CD4-positive, alpha-beta T cell treated with Interleukin-6 at 100 ng/mL for 8 hours (primary cell): ENCODE measurements around the gene ETHE1.
"Not testable (repeated sequence)": the region's sequence is repeated elsewhere in the genome, so short reads cannot be mapped to it uniquely, and the experiment has no call there.

ENCODE experiments used
- DNase-seq: peaks from one replicate; pipeline ENCODE4 v3.0.0-alpha.2; 2020; ENCODE audit warnings: mixed read lengths, low spot score

ETHE1 gene

GRCh38 chr19:43524922-43525835, 1.8 kb downstream of the ETHE1 start:
- peak; percentile 48 for DNase-seq

- not testable (repeated sequence) for DNase-seq
Observed at GRCh38 chr19:43523696-43524095, 3.3 kb downstream of the ETHE1 start.

GRCh38 chr19:43522929-43523328, 4.1 kb downstream of the ETHE1 start:
- DNase-seq = no peak

- DNase-seq = peak; percentile 80
Observed at GRCh38 chr19:43519436-43520088, 7.4 kb downstream of the ETHE1 start.

- DNase-seq = no peak
Observed at GRCh38 chr19:43518051-43518450, 8.9 kb downstream of the ETHE1 start.

GRCh38 chr19:43512399-43512798, 14.6 kb downstream of the ETHE1 start:
- DNase-seq = not testable (repeated sequence)

- no peak for DNase-seq
Observed at GRCh38 chr19:43511324-43511723, 15.7 kb downstream of the ETHE1 start.

GRCh38 chr19:43510713-43511112, 16.3 kb downstream of the ETHE1 start:
- DNase-seq = no peak

- DNase-seq = no peak
Observed at GRCh38 chr19:43507880-43508279, 19.1 kb downstream of the ETHE1 start.

GRCh38 chr19:43506629-43507028, 20.4 kb downstream of the ETHE1 start:
- DNase-seq = no peak

- no peak for DNase-seq
Observed at GRCh38 chr19:43505941-43506340, 21.1 kb downstream of the ETHE1 start.

- DNase-seq = no peak
Observed at GRCh38 chr19:43505186-43505456, 21.9 kb downstream of the ETHE1 start.

GRCh38 chr19:43504426-43505185, 22.4 kb downstream of the ETHE1 start, which contains the start of gene PHLDB3:
PHLDB3 (minus strand) TSS chr19:43504746; CDS start chr19:43504118, 628 bp downstream.
- DNase-seq = peak; percentile 51

GRCh38 chr19:43503501-43504425, 23.2 kb downstream of the ETHE1 start:
- DNase-seq = peak; percentile 98

- DNase-seq = no peak
Observed at GRCh38 chr19:43502419-43502976, 24.5 kb downstream of the ETHE1 start.

- DNase-seq = no peak
Observed at GRCh38 chr19:43501661-43502418, 25.2 kb downstream of the ETHE1 start.

- no peak for DNase-seq
Observed at GRCh38 chr19:43499042-43499441, 28.0 kb downstream of the ETHE1 start.

- DNase-seq = no peak
Observed at GRCh38 chr19:43498233-43498842, 28.7 kb downstream of the ETHE1 start.

GRCh38 chr19:43496960-43497359, 30.0 kb downstream of the ETHE1 start:
- DNase-seq = no peak

- DNase-seq = no peak
Observed at GRCh38 chr19:43495082-43495481, 31.9 kb downstream of the ETHE1 start.
